ENCODE results near the gene AHCYL2.
A peak's percentile ranks its signal among the peaks of the same experiment; 100 is the strongest.
"Not testable (repeated sequence)": the region's sequence is repeated elsewhere in the genome, so short reads cannot be mapped to it uniquely, and the experiment has no call there.

AHCYL2 gene

GRCh38 chr7:129354428-129355157 is 129.8 kb downstream of the AHCYL2 start:
- DNase-seq (ENCODE audit: low read depth): no peak

- DNase-seq (ENCODE audit: low read depth): no peak
These were observed 131.3 kb downstream of the AHCYL2 start for GRCh38 chr7:129356176-129356575.

- no peak for DNase-seq (ENCODE audit: low read depth)
These were observed 134.3 kb downstream of the AHCYL2 start for GRCh38 chr7:129359176-129359575.

DNA sequence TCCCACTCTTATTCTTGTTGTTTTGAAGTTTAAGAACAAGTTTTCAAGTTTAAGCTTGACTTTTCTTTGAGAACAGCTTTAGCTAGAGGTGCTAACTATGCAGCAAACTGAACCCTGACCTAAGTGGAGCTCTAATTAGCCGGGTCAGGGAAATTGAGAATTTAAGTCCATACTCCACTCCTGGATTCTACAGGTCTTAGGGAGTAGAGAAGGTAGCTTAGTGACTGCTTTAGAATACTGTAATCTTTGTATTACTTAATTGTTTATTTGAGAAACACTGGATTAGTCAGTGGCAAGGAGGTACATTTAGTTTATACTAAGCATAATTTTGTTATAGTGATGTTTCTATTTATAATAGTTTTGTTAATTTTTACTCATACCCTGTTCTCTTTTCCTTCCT is 134.8 kb downstream of the AHCYL2 start:
- DNase-seq (ENCODE audit: low read depth): no peak

GRCh38 chr7:129361771-129362170 is 136.9 kb downstream of the AHCYL2 start:
- no peak for DNase-seq (ENCODE audit: low read depth)

- DNase-seq (ENCODE audit: low read depth): no peak
These were observed 137.7 kb downstream of the AHCYL2 start for GRCh38 chr7:129362496-129362895.

- DNase-seq (ENCODE audit: low read depth): no peak
These were observed 142.5 kb downstream of the AHCYL2 start for GRCh38 chr7:129367349-129367699.

- DNase-seq (ENCODE audit: low read depth): peak; percentile 64
These were observed 143.0 kb downstream of the AHCYL2 start for GRCh38 chr7:129367700-129368388.

DNA sequence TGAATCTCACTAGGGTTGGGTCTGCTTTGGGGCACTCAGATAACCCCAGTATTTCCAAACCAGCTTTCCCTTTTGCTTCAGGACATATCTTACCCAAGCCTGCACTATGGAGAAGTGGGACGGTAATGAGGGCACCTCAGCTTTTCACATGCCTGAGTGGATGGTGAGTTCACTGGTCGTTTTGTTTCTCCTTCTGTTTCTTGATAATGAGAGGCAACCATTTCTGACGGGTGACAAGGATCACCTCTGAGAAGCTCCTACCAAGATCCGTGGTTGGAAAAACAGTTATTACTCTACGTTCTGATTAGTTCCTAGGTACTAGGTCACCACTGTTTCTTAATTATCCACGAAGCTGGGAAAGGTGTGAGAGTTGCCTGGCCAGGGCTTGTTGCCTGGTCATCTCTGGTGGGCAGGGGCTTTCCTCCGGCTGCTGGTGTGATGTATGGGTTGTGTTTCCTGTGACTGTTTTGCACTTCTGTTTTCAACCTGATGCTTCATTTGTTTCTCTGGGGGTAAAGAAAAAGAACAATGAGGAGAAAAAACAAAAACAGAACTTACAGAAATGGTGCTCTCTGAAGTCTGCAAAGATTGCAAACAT is 143.7 kb downstream of the AHCYL2 start:
- no peak for DNase-seq (ENCODE audit: low read depth)

GRCh38 chr7:129369447-129369846 is 144.6 kb downstream of the AHCYL2 start:
- not testable (repeated sequence) for DNase-seq (ENCODE audit: low read depth)

- no peak for DNase-seq (ENCODE audit: low read depth)
These were observed 146.0 kb downstream of the AHCYL2 start for GRCh38 chr7:129370812-129371211.

DNA sequence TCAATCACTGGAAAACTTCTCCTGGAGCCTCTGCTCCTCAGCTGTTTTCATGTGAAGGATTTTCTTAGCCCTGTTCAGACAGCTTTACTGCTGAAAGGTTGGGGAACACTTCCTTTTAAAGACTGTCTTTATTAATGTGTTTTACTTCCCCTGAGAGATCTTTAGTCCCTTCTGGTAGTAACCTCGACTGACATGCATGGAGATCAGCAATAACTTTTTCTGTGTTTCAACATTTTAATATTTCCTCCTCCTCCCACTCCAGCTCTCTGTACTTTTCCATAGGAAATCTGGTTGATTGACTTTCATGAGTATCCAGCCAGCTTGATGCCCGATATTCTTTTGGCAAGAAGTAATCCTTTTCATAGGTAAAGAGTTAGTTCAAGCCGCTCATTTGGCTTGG is 146.7 kb downstream of the AHCYL2 start:
- no peak for DNase-seq (ENCODE audit: low read depth)

GRCh38 chr7:129373651-129374428 is 149.0 kb downstream of the AHCYL2 start:
- no peak for DNase-seq (ENCODE audit: low read depth)

DNA sequence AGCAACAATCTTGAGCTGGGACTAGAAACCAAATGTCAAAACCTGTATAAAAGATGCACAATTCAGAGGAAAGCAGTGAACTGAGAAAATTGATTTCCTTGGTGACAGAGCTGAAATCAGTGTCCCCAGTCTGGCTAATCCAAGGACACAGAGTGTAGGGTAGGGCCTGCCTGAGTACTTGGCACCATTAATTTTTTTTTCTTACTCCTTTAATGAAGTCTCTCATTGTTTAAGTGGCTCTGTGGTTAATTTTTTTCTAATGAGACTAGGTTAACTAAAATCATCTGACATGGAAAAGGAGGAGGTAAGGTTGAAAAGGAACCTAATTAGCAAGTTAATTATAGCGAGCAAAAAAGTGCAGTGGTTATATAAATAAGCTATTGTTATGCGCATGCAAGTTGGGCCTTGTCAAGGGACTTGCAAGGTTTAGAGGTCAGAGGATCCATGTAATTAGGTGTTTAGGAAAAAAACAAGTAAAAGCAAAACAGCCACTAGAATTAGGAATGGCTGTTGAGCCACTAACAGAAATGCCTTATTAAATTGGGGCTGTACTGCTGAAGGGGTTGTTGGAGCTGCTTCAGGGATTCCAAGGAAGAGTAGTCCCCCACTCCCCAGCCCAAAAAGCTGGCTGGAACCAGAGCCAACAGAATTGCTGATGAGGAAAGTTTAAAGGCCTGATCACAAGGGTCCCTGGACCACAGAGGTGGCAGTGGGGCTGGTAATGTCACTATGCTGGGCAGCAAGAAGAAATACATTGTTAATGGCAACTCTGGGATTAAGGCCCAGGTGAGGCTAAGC is 150.5 kb downstream of the AHCYL2 start:
- DNase-seq (ENCODE audit: low read depth): no peak

DNA sequence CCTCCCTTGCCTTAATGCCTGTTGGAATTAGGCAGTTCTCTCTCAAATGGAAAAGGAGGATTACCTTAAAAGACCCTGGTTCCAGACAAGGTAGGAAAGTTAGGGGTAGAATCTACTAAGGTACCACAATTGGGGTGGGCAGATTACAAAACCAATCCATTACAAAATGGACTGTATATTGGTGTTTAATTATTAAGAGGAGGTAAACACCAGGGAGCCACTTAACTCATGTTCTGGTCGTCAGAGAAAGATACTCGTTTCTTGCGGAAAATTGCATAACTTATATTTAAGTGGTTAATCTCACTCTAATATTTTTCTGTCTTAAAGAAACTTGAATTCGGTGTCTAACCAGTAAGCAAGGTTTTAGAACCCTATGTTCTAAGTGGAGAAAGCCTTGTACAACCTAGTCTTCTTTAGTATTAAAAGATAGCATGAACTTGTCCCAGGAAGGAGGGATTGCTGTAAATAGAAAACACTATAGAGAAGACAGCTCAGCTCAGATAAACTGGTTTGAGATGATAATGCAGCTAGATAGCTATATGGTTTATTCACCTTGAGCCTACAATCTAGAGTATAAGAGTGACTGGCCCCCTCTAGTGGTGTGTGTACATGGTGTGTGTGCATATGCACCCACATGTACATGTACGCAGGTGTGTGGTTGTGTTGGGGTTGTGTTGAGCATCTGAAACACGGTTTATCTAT is 151.4 kb downstream of the AHCYL2 start:
- peak; percentile 44 for DNase-seq (ENCODE audit: low read depth)

DNA sequence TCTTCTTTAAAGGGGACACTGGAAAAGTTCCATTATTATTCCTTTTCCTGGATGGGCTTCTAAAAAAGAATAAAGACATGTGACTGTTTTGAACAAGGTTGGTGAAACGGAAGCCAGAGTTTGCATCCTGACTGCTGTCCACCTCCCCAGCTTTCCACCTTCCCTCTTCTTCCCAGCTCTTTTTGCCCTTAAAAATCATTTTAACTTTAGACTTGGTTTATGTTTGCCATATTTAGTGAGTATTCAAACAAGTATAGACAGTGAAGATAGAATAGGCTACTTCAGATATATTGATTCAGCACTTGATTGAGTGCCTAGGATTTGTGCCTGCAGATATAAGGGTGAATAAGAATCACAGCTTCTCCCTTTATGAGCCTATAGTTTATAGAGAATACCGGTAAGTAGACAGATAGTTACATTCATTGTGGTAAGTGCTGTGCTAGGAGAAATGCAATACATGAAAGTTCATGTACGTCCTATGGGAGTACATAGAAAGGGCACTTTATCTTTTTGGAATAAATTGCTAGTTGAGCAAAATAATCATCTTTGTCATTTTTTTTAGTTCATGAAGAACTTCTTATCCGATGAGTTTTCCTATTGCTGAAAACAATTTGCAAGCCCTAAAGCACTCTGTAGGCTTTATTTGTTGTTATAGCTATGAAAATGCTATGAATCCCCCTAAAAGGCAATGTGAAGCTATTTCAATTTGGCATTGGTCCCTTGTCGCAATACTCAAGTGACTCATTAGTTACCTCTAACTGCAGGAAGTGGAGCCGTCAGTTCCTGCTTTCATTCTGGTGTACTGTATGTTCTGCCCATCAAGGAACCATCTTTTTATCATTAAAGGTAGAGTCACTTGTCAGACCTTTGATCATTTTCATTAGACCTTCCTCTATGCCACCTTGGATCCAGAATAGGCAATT is 152.2 kb downstream of the AHCYL2 start:
- DNase-seq (ENCODE audit: low read depth): no peak

- DNase-seq (ENCODE audit: low read depth): no peak
These were observed 157.1 kb downstream of the AHCYL2 start for GRCh38 chr7:129381710-129382484.

- no peak for DNase-seq (ENCODE audit: low read depth)
These were observed 158.8 kb downstream of the AHCYL2 start for GRCh38 chr7:129383542-129384132.

DNA sequence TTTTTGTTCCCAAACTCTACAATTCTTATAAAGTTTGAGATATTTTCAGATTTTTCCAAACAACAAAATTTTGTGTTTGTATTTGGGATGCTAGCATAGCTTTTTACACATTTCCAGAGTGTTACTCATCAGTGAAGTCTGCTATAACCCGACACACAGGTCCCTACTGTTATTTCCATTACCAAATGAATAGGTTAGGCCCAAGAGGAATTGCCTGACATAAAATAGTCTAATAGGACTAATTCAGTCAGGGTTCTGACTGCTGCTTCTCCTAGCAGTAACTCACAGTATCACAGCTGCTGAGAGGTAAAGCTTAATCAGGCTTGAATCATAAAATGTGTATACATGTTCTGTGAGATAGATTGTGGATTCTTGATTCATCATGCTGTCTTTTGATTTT is 160.3 kb downstream of the AHCYL2 start:
- DNase-seq (ENCODE audit: low read depth): no peak

All from activated T-cell treated with anti-CD3 and anti-CD28 coated beads for 24 hours (primary cell).